NB4 (cell line): ENCODE measurements around the gene CFAP53.

Source experiments
- DNase-seq: peaks from one replicate; pipeline ENCODE4 v3.0.0; 2010; ENCODE audit warnings: low read depth
- H3K4me3 ChIP-seq: one replicate; pipeline ENCODE4 v1.5.1; 2011; ENCODE audit warnings: mild to moderate bottlenecking, low read depth, low read length, moderate library complexity
- CTCF ChIP-seq: IDR thresholded peaks from one replicate; pipeline ENCODE4 v1.5.1; 2012; ENCODE audit warnings: low read depth, low read length
- MAX ChIP-seq: IDR thresholded peaks from 2 replicates; pipeline ENCODE4 v1.6.1; 2011; ENCODE audit warnings: low read depth, low read length
- MYC ChIP-seq: IDR thresholded peaks from 2 replicates; pipeline ENCODE4 v1.6.1; 2011; ENCODE audit warnings: low read depth, low read length
- POLR2A ChIP-seq: IDR thresholded peaks from 2 replicates; pipeline ENCODE4 v1.6.1; 2011; ENCODE audit warnings: mild to moderate bottlenecking; ENCODE audit not compliant: insufficient read length; ENCODE audit errors: extremely low read depth

The CFAP53 gene

GRCh38 chr18:50194631-50195532, 71.4 kb downstream of the CFAP53 start, which contains the start of gene MYO5B:
Gene MYO5B, minus strand, starts transcription at chr18:50195147. Its CDS starts 354 bp downstream, at chr18:50194793.
- TF ChIP-seq POLR2A, result no peak
- no peak for TF ChIP-seq CTCF
- no peak for TF ChIP-seq MYC
- TF ChIP-seq MAX, result no peak
- no peak for DNase-seq

GRCh38 chr18:50193796-50194630, 72.3 kb downstream of the CFAP53 start:
- TF ChIP-seq MYC (no peak), MAX (no peak), CTCF (no peak), POLR2A (no peak)
- no peak overlapping the region for H3K4me3 ChIP-seq
- no peak for DNase-seq

More at GRCh38 chr18:50194631-50195532, 71.4 kb downstream of the CFAP53 start, which contains the start of gene MYO5B:
- H3K4me3 ChIP-seq, result no peak within 1 kb of the TSS

GRCh38 chr18:50192995-50193795, 73.1 kb downstream of the CFAP53 start:
- DNase-seq, result no peak
- H3K4me3 ChIP-seq, result no peak overlapping the region
- TF ChIP-seq CTCF, result no peak
- no peak for TF ChIP-seq POLR2A
- TF ChIP-seq MYC, result no peak
- TF ChIP-seq MAX, result no peak

GRCh38 chr18:50190926-50191325, 75.4 kb downstream of the CFAP53 start:
- DNase-seq, result no peak
- TF ChIP-seq POLR2A (no peak), CTCF (no peak), MYC (no peak), MAX (no peak)
- H3K4me3 ChIP-seq, result no peak overlapping the region

GRCh38 chr18:50190236-50190635, 76.1 kb downstream of the CFAP53 start:
- H3K4me3 ChIP-seq, result no peak overlapping the region
- no peak for DNase-seq
- TF ChIP-seq MAX (no peak), CTCF (no peak), POLR2A (no peak), MYC (no peak)
